SW 1271 (cell line): ENCODE data around the gene SAMM50.
A peak's percentile ranks its signal among the peaks of the same experiment; 100 is the strongest.

ENCODE experiments used
- DNase-seq, 2 experiments: peaks; one replicate each; lab custom pipeline; 2025; lab: John Stamatoyannopoulos, UW

Gene SAMM50

GRCh38 chr22:43955040-43955882 lies at the start of gene SAMM50:
Gene SAMM50, plus strand, starts transcription at chr22:43955442. Its CDS starts 136 bp downstream, at chr22:43955578.
- DNase-seq = peak; percentile 57 to 91

GRCh38 chr22:43905681-43906080 lies 49.6 kb upstream of the SAMM50 start:
- no peak for DNase-seq

- no peak for DNase-seq
These were observed 45.5 kb upstream of the SAMM50 start for GRCh38 chr22:43909708-43910107.

- DNase-seq = no peak
These were observed 45.0 kb upstream of the SAMM50 start for GRCh38 chr22:43910178-43910695.

GRCh38 chr22:43911351-43911750 lies 43.9 kb upstream of the SAMM50 start:
- DNase-seq = no peak

GRCh38 chr22:43917521-43917920 lies 37.7 kb upstream of the SAMM50 start:
- DNase-seq = no peak

- DNase-seq = no peak
These were observed 35.9 kb upstream of the SAMM50 start for GRCh38 chr22:43919106-43919973.

GRCh38 chr22:43921370-43921769 lies 33.9 kb upstream of the SAMM50 start:
- DNase-seq = peak; percentile 70 to 93

GRCh38 chr22:43922123-43922522 lies 33.1 kb upstream of the SAMM50 start:
- no peak for DNase-seq

- DNase-seq = peak in 1 of 2 experiments; percentile 59
These were observed 32.1 kb upstream of the SAMM50 start for GRCh38 chr22:43923191-43923590.

GRCh38 chr22:43923631-43924464 lies 31.4 kb upstream of the SAMM50 start, which contains the start of gene PNPLA3:
Gene PNPLA3, plus strand, starts transcription at chr22:43923805. Its CDS starts 107 bp downstream, at chr22:43923912.
- DNase-seq = peak; percentile 40 to 68

GRCh38 chr22:43924877-43925276 lies 30.4 kb upstream of the SAMM50 start:
- DNase-seq = no peak

- DNase-seq = peak in 1 of 2 experiments; percentile 12
These were observed 29.6 kb upstream of the SAMM50 start for GRCh38 chr22:43925433-43926348.

GRCh38 chr22:43926349-43926710 lies 28.9 kb upstream of the SAMM50 start:
- no peak for DNase-seq

- DNase-seq = no peak
These were observed 26.8 kb upstream of the SAMM50 start for GRCh38 chr22:43928468-43928867.

GRCh38 chr22:43928908-43929307 lies 26.3 kb upstream of the SAMM50 start:
- no peak for DNase-seq

- DNase-seq = no peak
These were observed 23.5 kb upstream of the SAMM50 start for GRCh38 chr22:43931771-43932170.

GRCh38 chr22:43941449-43941848 lies 13.8 kb upstream of the SAMM50 start:
- DNase-seq = no peak

- DNase-seq = no peak
These were observed 10.4 kb upstream of the SAMM50 start for GRCh38 chr22:43944670-43945430.
